ENCODE data around the gene OR9K2. TPM values are rescaled to one million over a fixed set of nuclear protein-coding genes. Genes with fewer than 3 reads are reported as not detected.

OR9K2 gene
- total and polyA plus RNA-seq, 7 donors, result not detected

DNA sequence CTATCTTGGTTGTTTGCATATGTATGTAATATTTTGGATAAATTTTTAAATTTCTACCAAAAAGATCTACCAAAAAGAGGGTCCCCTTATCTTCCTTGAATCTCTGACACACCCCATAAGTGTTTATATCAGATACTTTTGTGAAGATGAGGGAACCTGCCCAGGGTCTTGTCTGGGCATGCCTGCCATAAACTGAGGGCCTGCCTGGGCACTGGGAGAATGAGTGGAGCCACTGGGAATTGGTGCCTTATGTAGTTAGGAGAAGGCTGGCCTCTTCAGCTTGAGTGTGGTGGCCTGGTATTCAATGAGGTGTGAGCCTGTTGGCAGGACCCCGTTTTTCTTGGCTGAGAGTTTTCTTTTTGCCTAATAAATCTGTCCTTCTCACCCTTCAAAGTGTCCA is 46.5 kb downstream of the OR9K2 start:
- Histone ChIP-seq H3K9me3 (no peaks in the 10 kb centered on the region), H3K4me3 (no peak overlapping the region), H3K27ac (no peak overlapping the region), H3K4me1 (no peaks in the 10 kb centered on the region), H3K36me3 (no peaks in the 10 kb centered on the region), H3K27me3 (no peaks in the 10 kb centered on the region)
- WGBS, 2 donors, result 18 to 46% methylated on average over 1 of the region's 1 CpG
- no peak for TF ChIP-seq POLR2AphosphoS5 (IDR thresholded peaks at IDR 0.05)
- TF ChIP-seq POLR2A (IDR thresholded peaks at IDR 0.05), result no peak
- no peak for TF ChIP-seq CTCF (IDR thresholded peaks at IDR 0.05)
- TF ChIP-seq EP300 (IDR thresholded peaks at IDR 0.05), result no peak
- no peak for DNase-seq
- intact Hi-C loops (cut with DNase I), result no loop called here

DNA sequence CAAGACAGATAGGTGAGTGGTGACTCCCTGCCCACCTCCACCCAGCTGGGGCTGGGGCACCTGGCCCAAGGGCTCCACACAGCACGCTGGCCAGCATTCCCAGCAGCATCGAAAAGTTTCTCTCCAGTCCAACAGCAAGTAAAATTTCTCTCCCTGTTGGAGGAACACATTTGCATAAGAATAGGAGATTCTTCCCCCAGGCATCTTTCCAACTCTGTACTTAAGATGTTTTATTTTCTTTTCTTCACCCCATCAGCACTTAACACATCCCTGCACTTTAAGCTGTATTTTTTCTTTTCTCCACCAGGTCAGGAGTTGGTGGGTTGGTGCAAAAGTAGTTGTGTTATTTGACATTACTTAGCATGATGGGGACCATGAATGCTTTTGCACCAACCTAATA is 47.2 kb downstream of the OR9K2 start:
- H3K4me1 ChIP-seq, result no peaks in the 10 kb centered on the region
- 86 to 87% methylated on average over 2 of the region's 2 CpGs for WGBS, 2 donors
- no peaks in the 10 kb centered on the region for H3K9me3 ChIP-seq
- H3K27ac ChIP-seq, result no peak overlapping the region
- no peaks in the 10 kb centered on the region for H3K36me3 ChIP-seq
- H3K27me3 ChIP-seq, result no peaks in the 10 kb centered on the region
- H3K4me3 ChIP-seq, result no peak overlapping the region
- intact Hi-C loops (cut with DNase I), result no loop called here
- no peak for DNase-seq
- TF ChIP-seq POLR2AphosphoS5 (IDR thresholded peaks at IDR 0.05), result no peak
- no peak for TF ChIP-seq POLR2A (IDR thresholded peaks at IDR 0.05)
- TF ChIP-seq EP300 (IDR thresholded peaks at IDR 0.05), result no peak
- TF ChIP-seq CTCF (IDR thresholded peaks at IDR 0.05), result no peak

Other genes with a start within 250 kb of the OR9K2 start
- 1 to 10 TPM in 2 of 4 donors, under 1 TPM in 2; 0.83 to 2.9 (median 1.4) TPM for gene TESPA1, start 141.6 kb upstream of the OR9K2 start, total RNA-seq
- gene TESPA1, start 141.6 kb upstream of the OR9K2 start, polyA plus RNA-seq, result 10 to 100 TPM in 1 of 3 donors, 1 to 10 TPM in 1, under 1 TPM in 1; 0.23 to 10.3 (median 3.0) TPM
- gene NEUROD4, start 106.4 kb upstream of the OR9K2 start, total RNA-seq, result not detected
- not detected for gene NEUROD4, start 106.4 kb upstream of the OR9K2 start, polyA plus RNA-seq
- not detected for gene OR10A7, start 94.6 kb downstream of the OR9K2 start, total RNA-seq
- not detected for gene OR10A7, start 94.6 kb downstream of the OR9K2 start, polyA plus RNA-seq
- gene OR6C74, start 118.2 kb downstream of the OR9K2 start, total RNA-seq, result not detected
- gene OR6C74, start 118.2 kb downstream of the OR9K2 start, polyA plus RNA-seq, result not detected
- gene OR6C6, start 170.2 kb downstream of the OR9K2 start, total RNA-seq, result not detected
- gene OR6C6, start 170.2 kb downstream of the OR9K2 start, polyA plus RNA-seq, result not detected
- gene OR6C1, start 187.9 kb downstream of the OR9K2 start, total RNA-seq, result not detected
- gene OR6C1, start 187.9 kb downstream of the OR9K2 start, polyA plus RNA-seq, result not detected
- not detected for gene OR6C3, start 204.3 kb downstream of the OR9K2 start, total RNA-seq
- gene OR6C3, start 204.3 kb downstream of the OR9K2 start, polyA plus RNA-seq, result not detected
- not detected for gene OR6C75, start 236.6 kb downstream of the OR9K2 start, total RNA-seq
- gene OR6C75, start 236.6 kb downstream of the OR9K2 start, polyA plus RNA-seq, result not detected